ENCODE results near the gene MAP1LC3A. TPM values are rescaled to one million over a fixed set of nuclear protein-coding genes. Genes with fewer than 3 reads are reported as not detected.

Gene MAP1LC3A
- polyA plus RNA-seq, 1 experiment = 15.9 TPM

DNA sequence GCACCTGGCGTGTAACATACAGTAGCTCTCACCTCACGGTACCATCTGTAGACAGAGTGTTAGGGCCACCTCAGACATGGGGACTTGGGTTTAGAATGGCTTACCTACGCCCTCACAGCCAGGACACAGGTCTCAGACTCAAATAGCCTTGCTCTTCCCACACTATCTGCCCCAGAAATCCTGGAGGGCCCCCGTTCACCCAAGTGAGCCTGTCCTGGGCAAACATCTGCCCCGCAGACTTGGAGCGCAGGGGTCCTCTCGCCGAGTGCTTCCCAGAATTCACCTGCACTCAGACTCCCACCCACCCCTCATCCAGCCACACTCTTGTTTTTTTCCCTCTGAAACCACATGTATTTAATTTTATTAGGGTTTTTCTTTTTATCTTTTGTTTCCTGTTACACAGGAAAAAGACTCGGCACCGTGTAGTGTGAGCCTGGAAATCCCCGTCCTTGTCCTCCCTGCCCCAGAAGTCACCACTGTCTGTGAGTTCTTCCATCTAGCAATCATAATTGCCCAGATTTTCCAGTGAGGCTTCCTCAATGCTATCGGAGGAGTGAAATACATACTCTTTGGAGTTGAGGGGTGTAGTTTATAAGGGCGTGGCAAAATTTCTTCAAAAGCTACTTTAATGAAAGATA lies 17.1 kb upstream of the MAP1LC3A start:
- Histone ChIP-seq H3K9me3 (ENCODE audit: control insufficient read depth, insufficient read depth, low read length) (no peaks in the 10 kb centered on the region), H3K4me3 (ENCODE audit: low read depth, low read length) (no peak overlapping the region), H3K27ac (ENCODE audit: low read depth, low read length) (no peak overlapping the region), H3K27me3 (ENCODE audit: control insufficient read depth, insufficient read depth, low read length) (no peaks in the 10 kb centered on the region)
- no peak for TF ChIP-seq CTCF (IDR thresholded peaks at IDR 0.05; ENCODE audit: low read depth, low read length)
- ChIA-PET POLR2A (no interaction called here), CTCF (no interaction called here)
- DNase-seq (ENCODE audit: low read depth, low spot score) = no peak

DNA sequence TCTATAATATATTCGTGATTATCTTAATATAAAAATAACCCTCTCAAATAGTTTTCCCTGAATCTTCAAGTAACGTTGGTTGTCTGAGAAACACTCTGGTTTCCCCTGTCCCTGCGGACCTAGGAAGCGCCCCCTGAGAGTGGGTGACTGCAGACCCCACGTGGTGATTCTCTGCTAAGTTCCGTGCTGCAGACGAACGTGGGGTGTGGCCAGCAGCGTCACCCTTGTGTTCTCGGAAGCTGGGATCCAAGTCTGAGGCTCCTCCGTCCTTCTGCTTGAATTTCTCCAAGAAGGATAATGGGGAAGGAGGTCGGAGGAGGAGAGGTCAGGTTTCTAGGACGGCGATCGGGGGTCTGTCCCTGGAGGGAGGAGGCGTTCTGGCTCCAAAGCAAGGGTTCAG lies 16.6 kb upstream of the MAP1LC3A start:
- no peaks in the 10 kb centered on the region for H3K27me3 ChIP-seq (ENCODE audit: control insufficient read depth, insufficient read depth, low read length)
- ChIA-PET POLR2A (no interaction called here), CTCF (no interaction called here)
- no peaks in the 10 kb centered on the region; the same call in 1 of the 2 replicates for H3K9me3 ChIP-seq (ENCODE audit: control insufficient read depth, insufficient read depth, low read length)
- no peak for DNase-seq (ENCODE audit: low read depth, low spot score)
- no peak overlapping the region for H3K27ac ChIP-seq (ENCODE audit: low read depth, low read length)
- H3K4me3 ChIP-seq (ENCODE audit: low read depth, low read length) = no peak overlapping the region
- no peak for TF ChIP-seq CTCF (IDR thresholded peaks at IDR 0.05; ENCODE audit: low read depth, low read length)

DNA sequence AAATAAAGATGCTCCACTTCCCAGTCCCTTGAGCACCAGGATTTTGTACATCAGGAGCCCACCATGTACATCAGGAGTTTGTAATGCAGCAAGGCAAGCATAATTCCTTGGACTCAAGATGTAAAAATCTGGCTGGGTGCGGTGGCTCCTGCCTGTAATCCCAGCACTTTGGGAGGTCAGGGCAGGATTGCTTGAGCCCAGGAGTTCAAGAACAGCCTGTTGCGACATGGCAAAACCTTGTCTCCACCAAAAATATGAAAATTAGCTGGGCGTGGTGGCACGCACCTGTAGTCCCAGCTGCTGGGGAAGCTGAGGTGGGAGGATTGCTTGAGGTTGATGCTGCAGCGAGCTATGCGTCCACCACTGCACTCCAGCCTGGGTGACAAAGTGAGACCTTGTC lies 16.1 kb upstream of the MAP1LC3A start:
- no peaks in the 10 kb centered on the region; the same call in 1 of the 2 replicates for H3K9me3 ChIP-seq (ENCODE audit: control insufficient read depth, insufficient read depth, low read length)
- ChIA-PET CTCF (no interaction called here), POLR2A (no interaction called here)
- H3K27me3 ChIP-seq (ENCODE audit: control insufficient read depth, insufficient read depth, low read length) = no peaks in the 10 kb centered on the region
- H3K27ac ChIP-seq (ENCODE audit: low read depth, low read length) = no peak overlapping the region
- TF ChIP-seq CTCF (IDR thresholded peaks at IDR 0.05; ENCODE audit: low read depth, low read length) = no peak
- H3K4me3 ChIP-seq (ENCODE audit: low read depth, low read length) = no peak overlapping the region
- no peak for DNase-seq (ENCODE audit: low read depth, low spot score)

- H3K27ac ChIP-seq (ENCODE audit: low read depth, low read length) = no peak overlapping the region
- no peak for TF ChIP-seq CTCF (IDR thresholded peaks at IDR 0.05; ENCODE audit: low read depth, low read length)
- H3K27me3 ChIP-seq (ENCODE audit: control insufficient read depth, insufficient read depth, low read length) = no peaks in the 10 kb centered on the region
- no peak for DNase-seq (ENCODE audit: low read depth, low spot score)
- POLR2A ChIA-PET = no interaction called here
- no peaks in the 10 kb centered on the region; the same call in 1 of the 2 replicates for H3K9me3 ChIP-seq (ENCODE audit: control insufficient read depth, insufficient read depth, low read length)
- H3K4me3 ChIP-seq (ENCODE audit: low read depth, low read length) = no peak overlapping the region
- CTCF ChIA-PET = interaction anchor here (1.3 kb wide), 1 partner anchor 17 kb away, joined by 3 read pairs; no protein-coding TSS in a partner anchor
Observed at GRCh38 chr20:34543463-34544056, 15.0 kb upstream of the MAP1LC3A start.

DNA sequence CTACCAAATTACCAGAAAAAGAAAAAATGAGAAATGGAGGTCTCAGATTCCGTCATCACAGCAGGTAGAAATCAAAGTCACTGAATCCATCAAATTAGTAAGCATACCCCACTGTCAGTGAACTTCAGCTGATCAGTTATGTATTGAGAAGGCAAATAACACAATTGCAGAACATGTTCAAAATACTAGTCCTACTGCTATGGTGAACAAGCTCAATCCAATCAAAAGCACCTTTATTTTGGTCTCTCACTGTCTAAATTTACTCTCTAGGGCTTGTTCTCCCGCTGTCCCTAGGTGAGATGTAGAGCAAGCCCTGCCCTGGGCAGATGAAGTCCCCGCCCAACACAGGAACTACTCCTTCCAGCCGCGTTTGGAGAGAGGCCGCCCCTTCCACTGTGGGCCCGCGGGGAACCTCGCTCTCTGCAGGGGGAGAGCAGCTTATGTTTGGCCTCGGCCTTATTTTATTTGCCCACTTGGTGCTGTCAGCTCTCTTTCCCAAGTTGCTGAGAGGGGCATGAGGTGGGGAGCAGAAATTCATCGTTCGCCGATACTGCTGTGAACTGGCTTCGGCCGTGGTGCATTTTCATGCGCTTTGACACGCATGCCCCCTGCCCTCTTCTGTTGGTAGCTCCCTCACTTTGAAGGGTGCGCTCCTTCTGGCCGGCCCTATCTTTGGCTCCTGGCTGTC lies 14.3 kb upstream of the MAP1LC3A start:
- POLR2A ChIA-PET = no interaction called here
- CTCF ChIA-PET = interaction anchor here (1.0 to 1.3 kb wide), 3 partner anchors 17 to 232 kb away, joined by 3 to 4 read pairs (median 3); no protein-coding TSS in a partner anchor
- Histone ChIP-seq H3K4me3 (ENCODE audit: low read depth, low read length) (no peak overlapping the region), H3K27me3 (ENCODE audit: control insufficient read depth, insufficient read depth, low read length) (no peaks in the 10 kb centered on the region), H3K9me3 (ENCODE audit: control insufficient read depth, insufficient read depth, low read length) (no peaks in the 10 kb centered on the region; the same call in 1 of the 2 replicates), H3K27ac (ENCODE audit: low read depth, low read length) (no peak overlapping the region)
- no peak for TF ChIP-seq CTCF (IDR thresholded peaks at IDR 0.05; ENCODE audit: low read depth, low read length)
- no peak for DNase-seq (ENCODE audit: low read depth, low spot score)
